Skeletal muscle satellite cell (primary cell): ENCODE measurements around the gene QSOX2.

ENCODE experiments used
- H3K27me3 ChIP-seq: 2 replicates; pipeline ENCODE4 v1.7.0; 2013; ENCODE audit warnings: low read length; ENCODE audit not compliant: control insufficient read depth, insufficient read depth
- H3K36me3 ChIP-seq: 2 replicates; pipeline ENCODE4 v1.7.0; 2013; ENCODE audit warnings: mild to moderate bottlenecking, control low read depth, low read length; ENCODE audit not compliant: insufficient read depth
- H3K4me1 ChIP-seq: 2 replicates; pipeline ENCODE4 v1.7.0; 2013; ENCODE audit warnings: low read length; ENCODE audit not compliant: control insufficient read depth, insufficient read depth
- H3K4me2 ChIP-seq: 2 replicates; pipeline ENCODE4 v1.7.0; 2013; ENCODE audit warnings: mild to moderate bottlenecking, low read length
- H3K4me3 ChIP-seq: 2 replicates; pipeline ENCODE4 v1.7.0; 2013; ENCODE audit warnings: low read length
- H3K9ac ChIP-seq: 2 replicates; pipeline ENCODE4 v1.7.0; 2013; ENCODE audit warnings: mild to moderate bottlenecking, low read depth, low read length, moderate library complexity
- H3K9me3 ChIP-seq: replicated peaks from 2 replicates; pipeline ENCODE4 v1.7.0; 2013; ENCODE audit warnings: mild to moderate bottlenecking, control low read depth, low read length

The QSOX2 gene

GRCh38 chr9:136280535-136281315, 35.1 kb upstream of the QSOX2 start:
- no peak overlapping the region for H3K4me3 ChIP-seq
- no peak overlapping the region for H3K4me2 ChIP-seq
- H3K9ac ChIP-seq = no peak overlapping the region
- peaks cover 6% of the 10 kb centered on the region for H3K4me1 ChIP-seq
- no peaks in the 10 kb centered on the region for H3K36me3 ChIP-seq
- H3K27me3 ChIP-seq = peaks cover 49% of the 10 kb centered on the region
- no peaks in the 10 kb centered on the region for H3K9me3 ChIP-seq

GRCh38 chr9:136279471-136279870, 33.9 kb upstream of the QSOX2 start:
- no peak overlapping the region for H3K9ac ChIP-seq
- H3K27me3 ChIP-seq = peaks cover 58% of the 10 kb centered on the region
- peaks cover 6% of the 10 kb centered on the region for H3K4me1 ChIP-seq
- H3K4me2 ChIP-seq = no peak overlapping the region
- no peaks in the 10 kb centered on the region for H3K9me3 ChIP-seq
- H3K36me3 ChIP-seq = no peaks in the 10 kb centered on the region
- no peak overlapping the region for H3K4me3 ChIP-seq

- H3K9me3 ChIP-seq = no peaks in the 10 kb centered on the region
- peaks cover 64% of the 10 kb centered on the region for H3K27me3 ChIP-seq
- peaks cover 6% of the 10 kb centered on the region for H3K4me1 ChIP-seq
- H3K36me3 ChIP-seq = no peaks in the 10 kb centered on the region
- H3K9ac ChIP-seq = no peak overlapping the region
- no peak overlapping the region for H3K4me2 ChIP-seq
- H3K4me3 ChIP-seq = no peak overlapping the region
Observed at GRCh38 chr9:136278894-136279293, 33.3 kb upstream of the QSOX2 start.

- Histone ChIP-seq H3K27me3 (peaks cover 71% of the 10 kb centered on the region), H3K4me2 (no peak overlapping the region), H3K9me3 (no peaks in the 10 kb centered on the region), H3K4me1 (peaks cover 2% of the 10 kb centered on the region), H3K9ac (no peak overlapping the region), H3K36me3 (no peaks in the 10 kb centered on the region), H3K4me3 (no peak overlapping the region)
Observed at GRCh38 chr9:136278221-136278620, 32.6 kb upstream of the QSOX2 start.

- Histone ChIP-seq H3K4me2 (no peak overlapping the region), H3K4me3 (no peak overlapping the region), H3K4me1 (no peaks in the 10 kb centered on the region), H3K27me3 (peaks cover 75% of the 10 kb centered on the region), H3K9ac (no peak overlapping the region), H3K36me3 (no peaks in the 10 kb centered on the region), H3K9me3 (no peaks in the 10 kb centered on the region)
Observed at GRCh38 chr9:136277746-136278145, 32.1 kb upstream of the QSOX2 start.

GRCh38 chr9:136276716-136277115, 31.1 kb upstream of the QSOX2 start:
- no peak overlapping the region for H3K4me3 ChIP-seq
- no peak overlapping the region for H3K9ac ChIP-seq
- no peak overlapping the region for H3K4me2 ChIP-seq
- no peaks in the 10 kb centered on the region for H3K9me3 ChIP-seq
- peaks cover 77% of the 10 kb centered on the region for H3K27me3 ChIP-seq
- H3K4me1 ChIP-seq = no peaks in the 10 kb centered on the region
- H3K36me3 ChIP-seq = no peaks in the 10 kb centered on the region

GRCh38 chr9:136275655-136276429, 30.2 kb upstream of the QSOX2 start:
- H3K27me3 ChIP-seq = peaks cover 75% of the 10 kb centered on the region
- H3K9me3 ChIP-seq = no peaks in the 10 kb centered on the region
- H3K4me1 ChIP-seq = no peaks in the 10 kb centered on the region
- no peak overlapping the region for H3K9ac ChIP-seq
- no peaks in the 10 kb centered on the region for H3K36me3 ChIP-seq
- no peak overlapping the region for H3K4me2 ChIP-seq
- H3K4me3 ChIP-seq = no peak overlapping the region

GRCh38 chr9:136274786-136275654, 29.4 kb upstream of the QSOX2 start:
- Histone ChIP-seq H3K9ac (no peak overlapping the region), H3K4me1 (no peaks in the 10 kb centered on the region), H3K36me3 (no peaks in the 10 kb centered on the region), H3K27me3 (peaks cover 75% of the 10 kb centered on the region), H3K9me3 (no peaks in the 10 kb centered on the region), H3K4me2 (no peak overlapping the region), H3K4me3 (no peak overlapping the region)

GRCh38 chr9:136273921-136274785, 28.5 kb upstream of the QSOX2 start:
- no peak overlapping the region for H3K4me3 ChIP-seq
- H3K27me3 ChIP-seq = peaks cover 73% of the 10 kb centered on the region
- no peaks in the 10 kb centered on the region for H3K36me3 ChIP-seq
- no peaks in the 10 kb centered on the region for H3K9me3 ChIP-seq
- H3K4me2 ChIP-seq = no peak overlapping the region
- H3K4me1 ChIP-seq = no peaks in the 10 kb centered on the region
- H3K9ac ChIP-seq = no peak overlapping the region

GRCh38 chr9:136273244-136273865, 27.7 kb upstream of the QSOX2 start:
- Histone ChIP-seq H3K9me3 (no peaks in the 10 kb centered on the region), H3K27me3 (peaks cover 74% of the 10 kb centered on the region), H3K4me1 (no peaks in the 10 kb centered on the region), H3K9ac (no peak overlapping the region), H3K4me3 (no peak overlapping the region), H3K36me3 (no peaks in the 10 kb centered on the region), H3K4me2 (no peak overlapping the region)
